ENCODE data around the gene JUP.

The JUP gene

DNA sequence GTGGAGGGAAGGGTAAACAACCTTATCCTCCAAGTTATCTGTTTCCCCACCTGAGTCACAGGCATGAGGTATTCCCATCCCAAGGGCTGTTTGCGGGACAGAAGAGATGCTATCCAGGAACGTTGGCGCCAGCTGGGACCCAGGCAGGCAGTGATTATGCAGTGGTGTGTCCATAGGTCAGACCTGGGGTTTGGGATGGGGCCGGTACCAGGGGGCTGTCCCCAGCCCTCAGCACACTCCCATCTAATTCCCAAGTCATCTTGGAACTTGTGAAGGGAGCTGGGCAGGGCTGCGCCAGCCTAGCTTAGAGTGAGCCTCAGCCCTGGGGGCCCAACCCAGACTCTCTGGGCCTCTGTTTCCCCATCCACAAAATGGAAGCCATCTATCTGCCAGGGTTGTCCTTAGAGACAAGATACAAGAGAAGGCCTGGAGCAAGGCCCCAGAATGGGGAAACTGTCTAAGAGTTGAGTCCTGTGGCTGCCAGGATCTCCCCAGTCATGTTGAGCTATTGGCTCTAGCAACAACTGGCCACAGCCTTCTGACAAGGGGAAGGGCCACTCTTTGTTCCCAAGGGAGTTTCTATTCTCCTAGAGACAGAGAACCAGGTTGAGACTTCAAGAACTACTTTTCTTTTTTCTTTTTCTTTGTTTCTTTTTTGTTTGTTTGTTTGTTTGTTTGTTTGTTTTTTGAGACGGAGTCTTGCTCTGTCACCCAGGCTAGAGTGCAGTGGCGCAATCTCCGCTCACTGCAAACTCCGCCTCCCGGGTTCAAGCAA lies 9.8 kb upstream of the JUP start:
- no peaks in the 10 kb centered on the region for H3K4me1 Mint-ChIP-seq (ENCODE audit: low read depth)
- H3K36me3 Mint-ChIP-seq, result no peaks in the 10 kb centered on the region
- H3K27ac Mint-ChIP-seq, result no peak overlapping the region
- no peaks in the 10 kb centered on the region for H3K27me3 Mint-ChIP-seq
- no peaks in the 10 kb centered on the region for H3K9me3 Mint-ChIP-seq (ENCODE audit: low read depth)
- no peak overlapping the region for H3K4me3 Mint-ChIP-seq

- no peak overlapping the region for H3K27ac Mint-ChIP-seq
- peaks cover 4% of the 10 kb centered on the region for H3K4me1 Mint-ChIP-seq (ENCODE audit: low read depth)
- no peaks in the 10 kb centered on the region for H3K27me3 Mint-ChIP-seq
- H3K36me3 Mint-ChIP-seq, result no peaks in the 10 kb centered on the region
- no peaks in the 10 kb centered on the region for H3K9me3 Mint-ChIP-seq (ENCODE audit: low read depth)
- no peak overlapping the region for H3K4me3 Mint-ChIP-seq
These were observed 8.0 kb upstream of the JUP start for GRCh38 chr17:41794540-41794975.

DNA sequence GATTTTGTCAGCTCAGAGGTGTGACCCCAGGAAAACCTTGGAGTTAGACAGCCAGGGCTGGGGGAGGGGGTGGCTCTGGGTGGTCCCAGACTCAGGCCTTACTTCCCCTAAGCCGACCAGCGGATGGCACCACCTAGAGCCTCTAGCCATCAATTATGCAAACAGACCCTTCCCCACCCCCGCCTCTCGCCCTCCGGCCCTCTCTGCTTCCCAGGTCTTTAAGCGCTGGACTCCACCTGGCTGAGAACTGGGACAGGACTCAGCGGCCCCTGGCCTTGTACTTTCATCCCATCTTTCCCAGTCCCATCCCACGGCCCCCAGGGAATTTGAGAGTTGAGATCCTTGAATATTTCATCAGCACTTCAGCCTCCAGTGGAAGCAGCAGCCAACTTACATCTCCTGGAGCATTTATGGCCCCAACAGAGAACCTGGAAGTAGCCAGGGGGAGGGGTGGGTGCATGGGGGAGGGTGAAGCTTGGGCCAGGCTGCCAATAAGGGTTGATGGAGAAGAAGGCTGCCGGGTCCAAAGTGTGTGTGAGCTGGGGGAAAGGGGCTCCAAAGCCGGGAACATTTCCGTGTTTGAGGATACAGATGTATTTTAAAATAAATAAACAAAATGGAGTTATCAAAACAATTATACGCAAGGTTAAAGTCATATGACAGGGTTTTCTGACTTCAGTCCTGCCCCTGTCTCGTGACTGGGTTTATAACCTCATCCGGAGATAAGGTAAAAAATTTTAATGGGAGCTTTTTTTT lies 7.5 kb upstream of the JUP start:
- Mint-ChIP-seq H3K27ac (no peak overlapping the region), H3K4me3 (no peak overlapping the region), H3K27me3 (no peaks in the 10 kb centered on the region)

GRCh38 chr17:41792845-41793783 lies 6.6 kb upstream of the JUP start:
- H3K4me1 Mint-ChIP-seq (ENCODE audit: low read depth), result peaks cover 14% of the 10 kb centered on the region
- H3K27ac Mint-ChIP-seq, result no peak overlapping the region
- no peaks in the 10 kb centered on the region for H3K27me3 Mint-ChIP-seq
- no peaks in the 10 kb centered on the region for H3K9me3 Mint-ChIP-seq (ENCODE audit: low read depth)
- no peak overlapping the region for H3K4me3 Mint-ChIP-seq
- H3K36me3 Mint-ChIP-seq, result no peaks in the 10 kb centered on the region

More for the DNA sequence above, 7.5 kb upstream of the JUP start:
- Mint-ChIP-seq H3K4me1 (ENCODE audit: low read depth) (peaks cover 6% of the 10 kb centered on the region), H3K9me3 (ENCODE audit: low read depth) (no peaks in the 10 kb centered on the region), H3K36me3 (no peaks in the 10 kb centered on the region)

- Mint-ChIP-seq H3K36me3 (no peaks in the 10 kb centered on the region), H3K27me3 (peaks cover 2% of the 10 kb centered on the region), H3K4me3 (peak overlapping the region; percentile 75), H3K9me3 (ENCODE audit: low read depth) (no peaks in the 10 kb centered on the region), H3K4me1 (ENCODE audit: low read depth) (peaks cover 31% of the 10 kb centered on the region), H3K27ac (no peak overlapping the region)
These were observed 509 bp upstream of the JUP start for GRCh38 chr17:41787021-41787418.

DNA sequence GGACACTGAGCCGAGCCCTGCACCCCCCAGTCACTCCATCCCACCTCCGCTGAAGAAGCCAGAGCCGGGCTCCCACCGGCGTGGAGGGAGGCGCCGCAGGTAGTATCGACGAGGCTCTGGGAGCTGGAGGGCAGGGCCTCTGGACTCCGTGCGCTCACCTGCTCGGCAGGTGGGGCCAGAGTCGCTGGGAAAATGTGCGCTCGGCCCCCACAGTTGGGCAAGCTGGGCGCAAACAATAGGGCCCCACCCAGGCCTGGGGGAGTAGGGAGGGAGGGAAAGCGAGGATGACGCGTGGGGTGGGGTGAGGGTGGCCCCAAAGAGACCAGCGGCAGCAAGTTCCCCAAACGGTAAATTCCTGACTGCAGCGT lies 668 bp downstream of the JUP start:
- Mint-ChIP-seq H3K4me3 (peak overlapping the region; percentile 66), H3K4me1 (ENCODE audit: low read depth) (peaks cover 31% of the 10 kb centered on the region), H3K9me3 (ENCODE audit: low read depth) (no peaks in the 10 kb centered on the region), H3K27ac (no peak overlapping the region), H3K36me3 (no peaks in the 10 kb centered on the region), H3K27me3 (peaks cover 2% of the 10 kb centered on the region)

DNA sequence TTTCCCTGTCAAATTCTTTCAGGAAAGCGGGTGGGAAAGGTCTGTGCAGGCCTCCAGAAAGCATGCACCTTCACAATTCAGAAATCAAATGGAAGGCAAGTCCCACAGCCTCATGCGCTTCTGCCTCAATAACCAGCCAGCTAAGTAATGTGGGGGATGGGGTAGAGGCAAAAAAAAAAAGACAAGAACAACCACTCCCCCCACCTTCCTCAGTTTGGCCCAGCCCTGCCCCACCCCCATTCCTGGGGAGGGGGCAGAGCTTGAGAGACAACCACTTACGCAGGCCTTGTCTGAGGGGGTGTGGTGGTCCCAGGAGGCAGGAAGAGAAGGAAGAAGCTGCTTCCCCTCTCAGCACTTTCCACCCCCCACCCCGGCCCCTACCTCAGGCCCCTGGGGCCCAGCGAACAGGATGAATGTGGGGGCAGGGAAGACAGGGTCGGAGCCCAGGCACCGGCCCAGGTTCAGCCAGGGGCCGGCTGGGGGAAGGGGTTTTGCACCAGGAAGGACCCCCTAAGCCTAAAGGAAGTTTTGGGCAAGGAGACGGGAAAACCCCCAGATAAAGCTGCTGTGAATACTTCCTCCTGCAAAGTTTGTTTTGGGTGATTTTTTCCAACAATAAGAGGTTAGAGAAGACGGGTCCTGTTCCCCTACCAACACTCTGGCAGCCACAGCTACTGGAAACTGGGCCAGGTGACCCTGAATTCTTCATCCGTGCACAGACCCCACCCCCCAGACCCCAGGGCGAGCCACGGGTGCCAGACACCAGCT lies 1.2 kb downstream of the JUP start:
- no peak overlapping the region for H3K27ac Mint-ChIP-seq
- peak overlapping the region; percentile 66 for H3K4me3 Mint-ChIP-seq

GRCh38 chr17:41784207-41784744 lies 2.2 kb downstream of the JUP start:
- H3K27ac Mint-ChIP-seq, result no peak overlapping the region
- peaks cover 27% of the 10 kb centered on the region for H3K4me1 Mint-ChIP-seq (ENCODE audit: low read depth)
- H3K27me3 Mint-ChIP-seq, result peaks cover 2% of the 10 kb centered on the region
- H3K36me3 Mint-ChIP-seq, result no peaks in the 10 kb centered on the region
- H3K4me3 Mint-ChIP-seq, result no peak overlapping the region
- H3K9me3 Mint-ChIP-seq (ENCODE audit: low read depth), result no peaks in the 10 kb centered on the region

More for the DNA sequence above, 1.2 kb downstream of the JUP start:
- Mint-ChIP-seq H3K36me3 (no peaks in the 10 kb centered on the region), H3K9me3 (ENCODE audit: low read depth) (no peaks in the 10 kb centered on the region), H3K4me1 (ENCODE audit: low read depth) (peaks cover 27% of the 10 kb centered on the region), H3K27me3 (peaks cover 2% of the 10 kb centered on the region)

DNA sequence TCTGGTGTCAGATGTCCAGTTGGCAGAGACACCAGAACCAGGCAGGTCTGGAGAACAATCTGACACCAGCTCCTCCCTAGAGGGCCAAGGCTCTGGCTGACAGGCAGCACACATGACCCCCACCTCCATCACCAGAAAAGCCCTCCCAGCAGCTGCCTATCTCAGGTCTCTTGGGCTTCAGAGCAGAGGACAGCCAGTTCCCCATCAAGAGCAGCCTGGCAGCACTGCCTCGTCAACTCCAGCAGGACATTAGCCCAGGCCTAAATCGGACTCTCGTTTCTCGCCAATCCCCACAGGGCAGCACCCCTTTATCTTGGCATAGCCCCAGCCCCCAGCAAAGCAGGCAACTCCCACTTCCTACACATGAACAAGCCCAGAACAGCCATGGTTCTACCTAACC lies 4.4 kb downstream of the JUP start:
- Mint-ChIP-seq H3K9me3 (ENCODE audit: low read depth) (no peaks in the 10 kb centered on the region), H3K27ac (no peak overlapping the region), H3K27me3 (peaks cover 2% of the 10 kb centered on the region), H3K36me3 (no peaks in the 10 kb centered on the region), H3K4me1 (ENCODE audit: low read depth) (peaks cover 12% of the 10 kb centered on the region), H3K4me3 (no peak overlapping the region)

- peaks cover 6% of the 10 kb centered on the region for H3K4me1 Mint-ChIP-seq (ENCODE audit: low read depth)
- no peaks in the 10 kb centered on the region for H3K36me3 Mint-ChIP-seq
These were observed 5.0 kb downstream of the JUP start for GRCh38 chr17:41781404-41782110.

DNA sequence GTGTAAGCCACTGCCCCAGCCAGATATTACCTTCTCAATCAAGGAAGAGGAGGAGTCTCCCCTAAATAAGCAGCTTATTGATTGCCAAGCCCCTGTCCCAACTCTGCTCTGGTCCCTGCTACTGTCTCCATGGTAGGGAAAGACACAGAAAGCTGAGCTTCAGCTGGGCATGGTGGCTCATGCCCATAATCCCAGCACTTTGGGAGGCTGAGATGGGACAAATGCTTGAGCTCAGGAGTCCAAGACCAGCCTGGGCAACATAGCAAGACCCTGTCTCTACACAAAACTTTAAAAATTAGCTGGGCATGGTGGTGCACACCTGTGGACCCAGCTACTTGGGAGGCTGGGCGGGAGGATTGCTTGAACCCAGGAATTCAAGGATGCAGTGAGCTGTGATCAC lies 6.6 kb downstream of the JUP start:
- Mint-ChIP-seq H3K4me1 (ENCODE audit: low read depth) (peaks cover 3% of the 10 kb centered on the region), H3K27me3 (peaks cover under 1% of the 10 kb centered on the region), H3K9me3 (ENCODE audit: low read depth) (no peaks in the 10 kb centered on the region), H3K36me3 (no peaks in the 10 kb centered on the region), H3K4me3 (no peak overlapping the region), H3K27ac (no peak overlapping the region)

More at GRCh38 chr17:41781404-41782110, 5.0 kb downstream of the JUP start:
- Mint-ChIP-seq H3K4me3 (no peak overlapping the region), H3K27me3 (peaks cover 2% of the 10 kb centered on the region), H3K27ac (no peak overlapping the region), H3K9me3 (ENCODE audit: low read depth) (no peaks in the 10 kb centered on the region)

GRCh38 chr17:41777574-41778188 lies 8.8 kb downstream of the JUP start:
- Mint-ChIP-seq H3K36me3 (no peaks in the 10 kb centered on the region), H3K27me3 (no peaks in the 10 kb centered on the region), H3K4me3 (no peak overlapping the region), H3K27ac (no peak overlapping the region), H3K9me3 (ENCODE audit: low read depth) (no peaks in the 10 kb centered on the region), H3K4me1 (ENCODE audit: low read depth) (no peaks in the 10 kb centered on the region)

GRCh38 chr17:41777157-41777573 lies 9.3 kb downstream of the JUP start:
- Mint-ChIP-seq H3K9me3 (ENCODE audit: low read depth) (no peaks in the 10 kb centered on the region), H3K4me1 (ENCODE audit: low read depth) (no peaks in the 10 kb centered on the region), H3K36me3 (no peaks in the 10 kb centered on the region), H3K27ac (no peak overlapping the region), H3K27me3 (no peaks in the 10 kb centered on the region), H3K4me3 (no peak overlapping the region)
